HUDEP-2 (cell line): ENCODE data around the gene C20orf202.
"Not testable (repeated sequence)": the region's sequence is repeated elsewhere in the genome, so short reads cannot be mapped to it uniquely, and the experiment has no call there.

Experiments used
- DNase-seq, 76 experiments: peaks; one replicate each; lab custom pipeline; 2025; ENCODE audit not compliant: unreplicated experiment in 76 of 76; lab: John Stamatoyannopoulos, UW

Gene C20orf202

GRCh38 chr20:1241456-1241855 lies 38.2 kb downstream of the C20orf202 start:
- no peak for DNase-seq

- DNase-seq: no peak
These were observed 38.8 kb downstream of the C20orf202 start for GRCh38 chr20:1242099-1242498.

- no peak for DNase-seq
These were observed 39.3 kb downstream of the C20orf202 start for GRCh38 chr20:1242530-1242929.

- no peak for DNase-seq
These were observed 42.3 kb downstream of the C20orf202 start for GRCh38 chr20:1245578-1245977.

GRCh38 chr20:1247689-1248088 lies 44.4 kb downstream of the C20orf202 start:
- no peak for DNase-seq

- DNase-seq: not testable (repeated sequence)
These were observed 47.0 kb downstream of the C20orf202 start for GRCh38 chr20:1250282-1250681.

GRCh38 chr20:1252416-1252815 lies 49.2 kb downstream of the C20orf202 start:
- DNase-seq: no peak

GRCh38 chr20:1254254-1254653 lies 51.0 kb downstream of the C20orf202 start:
- no peak for DNase-seq

- peak in 5 of 76 experiments; percentile 8 to 54 (median 10) for DNase-seq
These were observed 52.4 kb downstream of the C20orf202 start for GRCh38 chr20:1255675-1256074.
